ENCODE measurements around the gene FAR1.
A peak's percentile ranks its signal among the peaks of the same experiment; 100 is the strongest.

FAR1 gene

DNA sequence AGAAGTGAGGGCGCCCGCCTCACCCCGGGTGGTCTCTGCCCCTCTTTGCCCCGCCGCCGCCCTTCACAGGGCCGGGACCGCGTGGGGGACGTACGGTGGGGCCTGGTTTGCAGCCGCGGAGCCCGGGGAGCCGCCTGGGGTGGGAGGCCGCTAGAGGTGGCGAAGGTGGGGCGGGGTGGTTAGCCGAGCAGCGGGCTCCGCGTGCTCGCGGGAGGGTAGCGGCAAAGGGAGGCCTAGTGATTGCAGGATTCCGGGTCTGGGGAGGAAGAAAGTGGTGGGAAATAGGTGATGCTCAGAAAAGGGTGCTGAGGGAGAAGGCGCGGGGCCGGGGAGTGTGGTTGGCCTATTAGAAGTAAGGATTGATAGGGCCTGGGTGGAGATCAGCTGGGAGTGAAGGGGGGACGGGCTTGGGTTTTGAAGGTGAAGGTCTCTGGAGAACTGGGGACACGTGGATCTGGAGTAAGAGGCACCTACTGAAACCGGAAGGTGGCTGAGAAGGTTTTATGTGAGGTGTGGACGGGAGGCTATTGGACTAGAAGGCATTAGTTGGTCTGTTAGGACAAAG lies 571 bp downstream of the FAR1 start:
- CTCF ChIA-PET, result interaction anchor here (0.6 kb wide), 1 partner anchor 1066 kb away, joined by 4 read pairs; no protein-coding TSS in a partner anchor
- POLR2A ChIA-PET (ENCODE audit: low non-redundant PET), result interaction anchor here (0.6 kb wide), 1 partner anchor 453 kb away, joined by 3 read pairs; no protein-coding TSS in a partner anchor
- peak overlapping the region; percentile 88 for H3K27ac ChIP-seq
- DNase-seq (ENCODE audit: low spot score), result peak; percentile 39
- no peak for TF ChIP-seq CTCF (conservative IDR thresholded peaks at IDR 0.05; ENCODE audit: low read depth)

DNA sequence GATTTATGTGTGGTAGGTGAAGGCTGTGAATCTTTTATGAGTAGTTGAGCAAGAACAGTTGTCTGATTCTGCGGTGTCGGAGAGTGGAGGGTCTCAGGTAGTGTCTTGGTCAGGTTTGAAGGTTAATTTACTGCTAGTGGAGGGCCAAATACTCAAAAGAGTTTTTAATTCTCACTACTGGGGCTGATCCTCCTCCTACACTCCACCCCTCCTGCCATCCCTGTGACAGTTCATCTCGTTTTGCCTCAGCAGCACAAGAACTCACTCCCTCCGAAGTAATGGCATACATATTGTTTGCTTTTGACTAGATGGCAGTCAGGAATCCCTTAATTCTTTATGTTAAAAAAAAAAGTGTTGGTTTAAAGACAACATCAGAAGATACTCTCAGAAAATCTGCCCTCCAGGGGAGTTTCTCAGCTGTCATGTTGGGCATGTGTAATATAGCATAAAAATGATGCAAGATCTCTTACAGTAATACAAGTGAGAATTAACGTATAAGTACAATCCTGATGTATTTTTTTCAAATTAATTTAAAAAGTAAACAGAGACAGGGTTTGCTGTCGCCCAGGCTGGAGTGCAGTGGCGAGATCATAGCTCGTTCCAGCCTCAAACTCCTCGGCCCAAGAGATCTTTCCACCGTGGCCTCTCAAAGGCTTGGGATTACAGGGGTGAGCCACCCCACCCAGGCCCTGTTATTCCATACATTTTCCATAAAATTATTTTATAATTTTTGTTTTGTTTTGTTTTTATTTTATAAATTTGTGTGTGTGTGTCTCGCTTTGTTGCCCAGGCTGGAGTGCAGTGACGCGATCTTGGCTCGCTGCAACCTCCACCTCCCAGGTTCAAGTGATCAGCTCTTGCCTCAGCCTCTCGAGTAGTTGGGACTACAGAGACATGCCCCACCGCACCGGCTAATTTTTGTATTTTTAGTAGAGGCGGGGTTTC lies 1.3 kb downstream of the FAR1 start:
- peak overlapping the region; percentile 88 for H3K27ac ChIP-seq
- ChIA-PET POLR2A (ENCODE audit: low non-redundant PET) (no interaction called here), CTCF (interaction anchor here (0.6 to 1.1 kb wide), 2 partner anchors 42 to 1065 kb away, joined by 4 read pairs; no protein-coding TSS in a partner anchor)
- TF ChIP-seq CTCF (conservative IDR thresholded peaks at IDR 0.05; ENCODE audit: low read depth), result no peak
- DNase-seq (ENCODE audit: low spot score), result no peak

DNA sequence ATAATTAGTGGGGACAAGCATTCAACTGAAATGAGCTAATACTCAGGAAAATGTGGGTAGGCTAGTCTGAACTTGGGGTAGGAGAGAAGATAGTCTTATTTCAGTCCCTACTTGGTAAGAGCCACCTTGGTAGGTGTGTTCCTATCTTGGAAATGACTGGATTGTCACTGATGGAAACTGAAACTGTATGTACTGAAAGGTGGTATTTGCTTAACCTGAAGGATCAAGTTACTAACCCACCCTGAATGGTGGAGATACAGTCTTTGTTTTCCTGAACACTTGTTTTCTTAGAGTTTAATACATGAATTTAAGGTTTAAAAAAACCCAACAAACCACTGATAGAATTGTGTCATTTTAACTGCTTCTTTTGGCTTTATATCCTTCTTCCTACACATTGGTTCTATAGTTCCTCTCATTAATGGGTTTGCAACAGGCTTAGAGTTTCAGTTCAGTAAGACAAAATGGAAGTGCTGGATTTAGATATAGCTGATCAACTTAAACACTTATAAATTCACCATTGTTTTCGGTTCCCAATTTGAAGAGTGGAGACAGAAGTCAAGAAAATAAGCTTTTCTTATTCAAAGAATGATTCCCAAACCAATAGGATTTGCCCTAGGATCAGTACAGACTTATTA lies 4.2 kb downstream of the FAR1 start:
- no peak for TF ChIP-seq CTCF (conservative IDR thresholded peaks at IDR 0.05; ENCODE audit: low read depth)
- H3K27ac ChIP-seq, result no peak overlapping the region
- no peak for DNase-seq (ENCODE audit: low spot score)
- ChIA-PET CTCF (no interaction called here), POLR2A (ENCODE audit: low non-redundant PET) (no interaction called here)

DNA sequence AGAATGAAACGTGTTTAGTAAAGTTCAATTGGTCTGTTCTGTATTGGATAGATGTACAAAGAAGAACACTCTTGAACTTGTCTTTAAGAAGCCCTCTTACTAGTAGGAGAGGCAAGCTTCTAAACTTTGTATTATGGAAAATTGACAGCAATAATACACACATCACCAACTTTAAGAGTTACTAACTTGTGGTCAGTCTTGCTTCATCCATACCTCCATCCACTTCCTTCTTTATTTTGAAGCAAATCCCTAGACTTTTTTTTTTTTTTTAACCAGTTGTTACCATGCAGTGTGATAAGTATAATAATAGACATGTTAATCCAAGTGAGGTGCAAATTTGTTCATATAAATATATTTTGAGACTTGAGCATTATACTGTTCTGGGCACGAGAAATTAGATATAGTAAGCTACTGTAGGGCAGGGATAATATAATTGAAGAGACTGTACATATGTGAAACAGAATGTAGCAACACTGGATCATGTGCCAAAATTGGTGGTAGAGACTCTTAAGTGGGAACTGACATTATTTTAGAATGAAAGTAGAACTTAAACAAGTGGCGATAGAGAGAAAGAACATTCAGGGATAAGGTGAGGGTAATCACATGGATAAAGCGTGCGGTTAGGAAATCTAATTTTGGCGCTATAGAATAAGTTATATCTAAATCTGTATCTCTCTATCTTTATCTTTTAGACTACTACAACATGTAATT lies 6.5 kb downstream of the FAR1 start:
- ChIA-PET CTCF (interaction anchor here (0.7 kb wide), 1 partner anchor 32 kb away, joined by 3 read pairs; no protein-coding TSS in a partner anchor), POLR2A (ENCODE audit: low non-redundant PET) (no interaction called here)
- TF ChIP-seq CTCF (conservative IDR thresholded peaks at IDR 0.05; ENCODE audit: low read depth), result no peak
- DNase-seq (ENCODE audit: low spot score), result no peak
- H3K27ac ChIP-seq, result no peak overlapping the region

DNA sequence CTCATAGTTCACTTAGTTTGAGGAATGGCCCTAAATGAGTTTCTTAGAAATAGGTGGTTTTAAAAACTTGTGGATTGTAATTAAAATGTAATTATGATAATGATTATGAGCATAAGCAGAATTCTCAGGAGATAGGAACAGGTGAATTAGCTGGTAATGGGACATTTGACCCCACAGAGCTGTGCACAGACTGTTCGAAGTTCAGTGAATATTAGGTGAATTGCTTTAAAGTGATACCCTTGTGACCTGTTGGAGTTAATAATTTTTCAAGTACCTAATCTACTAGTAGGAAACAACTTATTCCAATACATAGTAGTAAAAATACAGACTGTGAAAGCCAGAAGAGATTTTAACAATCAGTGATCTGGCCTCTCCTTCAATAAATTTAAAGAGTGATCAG lies 8.1 kb downstream of the FAR1 start:
- ChIA-PET CTCF (no interaction called here), POLR2A (ENCODE audit: low non-redundant PET) (no interaction called here)
- DNase-seq (ENCODE audit: low spot score), result no peak
- no peak overlapping the region for H3K27ac ChIP-seq
- no peak for TF ChIP-seq CTCF (conservative IDR thresholded peaks at IDR 0.05; ENCODE audit: low read depth)

- no peak overlapping the region for H3K27ac ChIP-seq
- CTCF ChIA-PET, result no interaction called here
- no peak for DNase-seq (ENCODE audit: low spot score)
- no peak for TF ChIP-seq CTCF (conservative IDR thresholded peaks at IDR 0.05; ENCODE audit: low read depth)
- POLR2A ChIA-PET (ENCODE audit: low non-redundant PET), result no interaction called here
Measured at GRCh38 chr11:13679768-13680167, 11.3 kb downstream of the FAR1 start.
